ENCODE data around the gene STPG1. TPM values are rescaled to one million over a fixed set of nuclear protein-coding genes. Genes with fewer than 3 reads are reported as not detected.

STPG1 gene
- total RNA-seq, 2 experiments from 2014 or later, result 5.2 to 5.7 TPM

- CTCF ChIA-PET, result no interaction called here
- POLR2A ChIA-PET, result no interaction called here
Measured at GRCh38 chr1:24435782-24436365, 22.3 kb upstream of the STPG1 start.

- POLR2A ChIA-PET, result interaction anchor here (0.6 kb wide), 1 partner anchor 64 kb away, joined by 5 read pairs; no protein-coding TSS in a partner anchor
- CTCF ChIA-PET, result no interaction called here
Measured at GRCh38 chr1:24427545-24427862, 13.9 kb upstream of the STPG1 start.

- POLR2A ChIA-PET, result interaction anchor here (0.6 kb wide), 1 partner anchor 65 kb away, joined by 5 read pairs; no protein-coding TSS in a partner anchor
- CTCF ChIA-PET, result interaction anchor here (1.2 kb wide), 1 partner anchor 11 kb away, joined by 3 read pairs; the partner anchor contains the start of gene NIPAL3
Measured at GRCh38 chr1:24426744-24427544, 13.4 kb upstream of the STPG1 start.

GRCh38 chr1:24425922-24426321 is 12.3 kb upstream of the STPG1 start:
- ChIA-PET CTCF (interaction anchor here (1.2 to 1.9 kb wide), 2 partner anchors 10 to 35 kb away, joined by 3 to 5 read pairs; partner anchors contain the start of gene NIPAL3), POLR2A (no interaction called here)

- CTCF ChIA-PET, result interaction anchor here (1.2 to 1.9 kb wide), 3 partner anchors 10 to 34 kb away, joined by 3 to 5 read pairs (median 5); partner anchors contain the start of gene NIPAL3
- POLR2A ChIA-PET, result interaction anchor here (1.7 kb wide), 1 partner anchor 10 kb away, joined by 5 read pairs; the partner anchor contains the start of gene NIPAL3
Measured at GRCh38 chr1:24425441-24425840, 11.9 kb upstream of the STPG1 start.

- ChIA-PET POLR2A (interaction anchor here (1.7 kb wide), 1 partner anchor 10 kb away, joined by 5 read pairs; the partner anchor contains the start of gene NIPAL3), CTCF (interaction anchor here (0.9 to 1.9 kb wide), 3 partner anchors 10 to 140 kb away, joined by 4 to 5 read pairs (median 5); partner anchors contain the start of gene NIPAL3)
Measured at GRCh38 chr1:24424990-24425389, 11.4 kb upstream of the STPG1 start.

- ChIA-PET CTCF (interaction anchor here (0.7 to 1.3 kb wide), 4 partner anchors 9 to 152 kb away, joined by 3 to 5 read pairs (median 4); partner anchors contain the start of gene NIPAL3), POLR2A (interaction anchor here (1.7 kb wide), 1 partner anchor 9 kb away, joined by 5 read pairs; the partner anchor contains the start of gene NIPAL3)
Measured at GRCh38 chr1:24424207-24424606, 10.6 kb upstream of the STPG1 start.

GRCh38 chr1:24421502-24421901 is 7.9 kb upstream of the STPG1 start:
- CTCF ChIA-PET, result interaction anchor here (0.9 to 1.1 kb wide), 2 partner anchors 166 to 219 kb away, joined by 4 read pairs; no protein-coding TSS in a partner anchor
- POLR2A ChIA-PET, result no interaction called here

- ChIA-PET CTCF (no interaction called here), POLR2A (no interaction called here)
Measured at GRCh38 chr1:24420547-24420946, 7.0 kb upstream of the STPG1 start.

GRCh38 chr1:24418898-24419628 is 5.5 kb upstream of the STPG1 start:
- CTCF ChIA-PET, result no interaction called here
- POLR2A ChIA-PET, result no interaction called here

GRCh38 chr1:24417681-24418080 is 4.1 kb upstream of the STPG1 start:
- ChIA-PET POLR2A (no interaction called here), CTCF (interaction anchor here (1.4 to 3.6 kb wide), 2 partner anchors 169 to 219 kb away, joined by 3 to 19 read pairs; no protein-coding TSS in a partner anchor)

GRCh38 chr1:24416666-24417391 is 3.2 kb upstream of the STPG1 start:
- CTCF ChIA-PET, result interaction anchor here (0.6 to 3.6 kb wide), 5 partner anchors 110 to 303 kb away, joined by 3 to 19 read pairs (median 4); no protein-coding TSS in a partner anchor
- POLR2A ChIA-PET, result interaction anchor here (1.2 kb wide), 1 partner anchor 232 kb away, joined by 3 read pairs; no protein-coding TSS in a partner anchor

- ChIA-PET POLR2A (interaction anchor here (0.6 to 1.2 kb wide), 4 partner anchors 9 to 231 kb away, joined by 3 to 5 read pairs (median 4); partner anchors contain the start of gene SRRM1), CTCF (interaction anchor here (0.6 to 3.6 kb wide), 17 partner anchors 9 to 227 kb away, joined by 3 to 19 read pairs (median 4); partner anchors contain the start of gene RCAN3)
Measured at GRCh38 chr1:24415910-24416665, 2.5 kb upstream of the STPG1 start.

GRCh38 chr1:24415334-24415909 is 1.8 kb upstream of the STPG1 start, which contains the start of gene NIPAL3:
Gene NIPAL3 (plus strand): TSS chr1:24415802. CDS start chr1:24419548, 3,746 bp downstream.
- CTCF ChIA-PET, result interaction anchor here (0.6 to 3.6 kb wide), 18 partner anchors 9 to 222 kb away, joined by 3 to 19 read pairs (median 4); partner anchors contain the start of gene RCAN3
- POLR2A ChIA-PET, result interaction anchor here (0.5 to 1.2 kb wide), 4 partner anchors 9 to 228 kb away, joined by 3 to 7 read pairs (median 4); partner anchors contain the start of gene SRRM1

GRCh38 chr1:24414775-24415333 is 1.3 kb upstream of the STPG1 start:
- ChIA-PET POLR2A (interaction anchor here (0.5 to 1.2 kb wide), 4 partner anchors 10 to 220 kb away, joined by 4 to 7 read pairs (median 6); no protein-coding TSS in a partner anchor), CTCF (interaction anchor here (0.6 to 3.6 kb wide), 17 partner anchors 10 to 221 kb away, joined by 3 to 19 read pairs (median 5); partner anchors contain the start of gene RCAN3)

- ChIA-PET CTCF (interaction anchor here (1.0 to 1.8 kb wide), 4 partner anchors 12 to 184 kb away, joined by 3 to 8 read pairs (median 4); no protein-coding TSS in a partner anchor), POLR2A (no interaction called here)
Measured at GRCh38 chr1:24412408-24412807, 1.2 kb downstream of the STPG1 start.

- ChIA-PET CTCF (interaction anchor here (1.6 to 1.8 kb wide), 2 partner anchors 12 to 21 kb away, joined by 3 to 5 read pairs; no protein-coding TSS in a partner anchor), POLR2A (no interaction called here)
Measured at GRCh38 chr1:24411963-24412362, 1.6 kb downstream of the STPG1 start.
